Colonic mucosa (tissue), 4 donors: ENCODE data around the gene ATP8A1. TPM values are rescaled to one million over a fixed set of nuclear protein-coding genes. Genes with fewer than 3 reads are reported as not detected.

ENCODE experiments used
- DNase-seq: peaks from one replicate; pipeline ENCODE4 v3.0.0-alpha.2; 2020
- H3K27ac ChIP-seq: fragments of 200-600 bp; one replicate; pipeline ENCODE4 v1.8.0; 2021
- H3K27me3 ChIP-seq: fragments of 200-600 bp; one replicate; pipeline ENCODE4 v1.8.0; 2021
- H3K36me3 ChIP-seq: fragments of 200-600 bp; one replicate; pipeline ENCODE4 v1.8.0; 2021
- H3K4me1 ChIP-seq: fragments of 200-600 bp; one replicate; pipeline ENCODE4 v1.8.0; 2021; ENCODE audit warnings: mild to moderate bottlenecking
- H3K4me3 ChIP-seq: fragments of 200-600 bp; one replicate; pipeline ENCODE4 v1.8.0; 2021
- H3K9ac ChIP-seq, 2 donors: one replicate each; pipeline ENCODE4 v1.7.0; 2013; ENCODE audit warnings: control low read depth in 2 of 2, low read depth in 2 of 2, low read length in 2 of 2
- H3K9me3 ChIP-seq: fragments of 200-600 bp; one replicate; pipeline ENCODE4 v1.8.0; 2021
- intact Hi-C: fragments of 100-400 bp; cut with DNase I; formaldehyde crosslinking; loops from one replicate; pipeline ENCODE4 v1.14.1; 2022
- total RNA-seq, 2 donors: library from RNA; stranded (reverse); fragmentation: NEBNext Ultra II Directional in 1 of 2; extraction: Animal tissue kit (Norgen Biotek cat#: 25700) in 1 of 2; gene quantifications; one replicate each; pipeline ENCODE4 v1.2.1, GENCODE V29; 2021
- TF ChIP-seq, protein P1 (sequence below): fragments of 200-600 bp; IDR thresholded peaks from one replicate; pipeline ENCODE4 v1.8.0; 2022; ENCODE audit warnings: antibody characterized with exemption, mild to moderate bottlenecking
- donor health status: healthy.
- donor health status: DM: no; HTN: no; CAD: no.
- donor health status: DM: no; HTN: no; CAD: no.

Gene ATP8A1
- total RNA-seq, 2 donors from 2014 or later = 19.1 to 34.0 TPM

GRCh38 chr4:42412251-42412650 is 244.7 kb downstream of the ATP8A1 start:
- DNase-seq = no peak
- intact Hi-C loops = no loop called here
- Histone ChIP-seq H3K36me3 (no peaks in the 10 kb centered on the region), H3K27me3 (no peaks in the 10 kb centered on the region), H3K4me1 (no peaks in the 10 kb centered on the region), H3K9me3 (no peaks in the 10 kb centered on the region), H3K9ac (no peak overlapping the region), H3K27ac (no peak overlapping the region), H3K4me3 (no peak overlapping the region)
- TF ChIP-seq, protein P1, sequence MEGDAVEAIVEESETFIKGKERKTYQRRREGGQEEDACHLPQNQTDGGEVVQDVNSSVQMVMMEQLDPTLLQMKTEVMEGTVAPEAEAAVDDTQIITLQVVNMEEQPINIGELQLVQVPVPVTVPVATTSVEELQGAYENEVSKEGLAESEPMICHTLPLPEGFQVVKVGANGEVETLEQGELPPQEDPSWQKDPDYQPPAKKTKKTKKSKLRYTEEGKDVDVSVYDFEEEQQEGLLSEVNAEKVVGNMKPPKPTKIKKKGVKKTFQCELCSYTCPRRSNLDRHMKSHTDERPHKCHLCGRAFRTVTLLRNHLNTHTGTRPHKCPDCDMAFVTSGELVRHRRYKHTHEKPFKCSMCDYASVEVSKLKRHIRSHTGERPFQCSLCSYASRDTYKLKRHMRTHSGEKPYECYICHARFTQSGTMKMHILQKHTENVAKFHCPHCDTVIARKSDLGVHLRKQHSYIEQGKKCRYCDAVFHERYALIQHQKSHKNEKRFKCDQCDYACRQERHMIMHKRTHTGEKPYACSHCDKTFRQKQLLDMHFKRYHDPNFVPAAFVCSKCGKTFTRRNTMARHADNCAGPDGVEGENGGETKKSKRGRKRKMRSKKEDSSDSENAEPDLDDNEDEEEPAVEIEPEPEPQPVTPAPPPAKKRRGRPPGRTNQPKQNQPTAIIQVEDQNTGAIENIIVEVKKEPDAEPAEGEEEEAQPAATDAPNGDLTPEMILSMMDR = no peak

DNA sequence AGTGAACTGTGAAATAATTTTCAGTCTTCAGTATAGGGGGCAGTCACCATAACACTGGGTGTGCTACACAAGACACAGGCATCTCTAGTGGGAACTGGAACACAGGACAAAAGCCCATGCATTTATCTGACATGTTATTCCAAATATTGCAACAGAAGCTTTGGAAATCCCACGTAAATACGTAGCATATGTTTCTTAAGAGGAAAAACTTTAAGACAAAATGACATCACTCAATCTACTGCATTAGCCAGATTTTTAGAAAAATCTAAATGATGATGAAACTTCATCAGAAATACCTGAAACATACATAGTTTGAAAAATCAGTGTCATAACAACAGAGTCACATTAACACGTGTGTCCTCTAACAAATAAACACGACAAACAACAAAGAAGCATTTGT is 245.1 kb downstream of the ATP8A1 start:
- DNase-seq = no peak
- H3K27ac ChIP-seq = no peak overlapping the region
- H3K4me3 ChIP-seq = no peak overlapping the region
- TF ChIP-seq, protein P1 = no peak
- no peaks in the 10 kb centered on the region for H3K27me3 ChIP-seq
- intact Hi-C loops = no loop called here
- no peak overlapping the region for H3K9ac ChIP-seq
- H3K4me1 ChIP-seq = no peaks in the 10 kb centered on the region
- no peaks in the 10 kb centered on the region for H3K9me3 ChIP-seq
- no peaks in the 10 kb centered on the region for H3K36me3 ChIP-seq

- no peak overlapping the region for H3K27ac ChIP-seq
- H3K9ac ChIP-seq = no peak overlapping the region
- no peak for DNase-seq
- H3K27me3 ChIP-seq = no peaks in the 10 kb centered on the region
- intact Hi-C loops = no loop called here
- no peak overlapping the region for H3K4me3 ChIP-seq
- TF ChIP-seq, protein P1 = no peak
- no peaks in the 10 kb centered on the region for H3K9me3 ChIP-seq
- H3K36me3 ChIP-seq = no peaks in the 10 kb centered on the region
- H3K4me1 ChIP-seq = no peaks in the 10 kb centered on the region
Measured at GRCh38 chr4:42410446-42410845, 246.5 kb downstream of the ATP8A1 start.

DNA sequence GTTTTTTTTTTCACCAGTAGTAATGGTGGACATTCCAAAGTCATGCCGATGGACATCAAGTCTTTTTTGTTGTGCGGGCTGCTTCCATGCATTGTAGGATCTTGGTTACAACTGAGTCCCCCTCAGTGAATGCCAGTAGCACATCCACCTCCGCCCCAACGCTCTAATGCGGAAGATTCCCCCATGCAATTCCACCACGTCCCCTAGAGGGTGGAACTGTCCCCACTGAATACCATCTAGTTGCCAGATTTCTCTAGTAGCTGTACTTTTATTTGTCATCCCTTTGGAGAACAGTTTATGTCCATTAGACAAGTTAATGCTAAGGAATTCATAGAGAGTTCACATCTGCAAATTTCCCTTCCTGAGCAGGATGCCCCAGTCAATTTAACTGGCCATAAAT is 252.9 kb downstream of the ATP8A1 start:
- intact Hi-C loops = loop anchor here (10.0 kb wide), 1 partner anchor 111 kb away; no protein-coding TSS in a partner anchor
- Histone ChIP-seq H3K27ac (no peak overlapping the region), H3K36me3 (no peaks in the 10 kb centered on the region)

GRCh38 chr4:42401171-42401570 is 255.7 kb downstream of the ATP8A1 start:
- H3K9me3 ChIP-seq = no peaks in the 10 kb centered on the region
- TF ChIP-seq, protein P1 = no peak
- intact Hi-C loops = loop anchor here (10.0 kb wide), 1 partner anchor 114 kb away; no protein-coding TSS in a partner anchor
- H3K36me3 ChIP-seq = no peaks in the 10 kb centered on the region
- H3K4me3 ChIP-seq = no peak overlapping the region
- DNase-seq = no peak
- peaks cover 44% of the 10 kb centered on the region for H3K27me3 ChIP-seq
- H3K9ac ChIP-seq = no peak overlapping the region
- peaks cover 13% of the 10 kb centered on the region for H3K4me1 ChIP-seq
- H3K27ac ChIP-seq = no peak overlapping the region

More for the DNA sequence above, 252.9 kb downstream of the ATP8A1 start:
- Histone ChIP-seq H3K9me3 (no peaks in the 10 kb centered on the region), H3K27me3 (peaks cover 16% of the 10 kb centered on the region), H3K4me1 (no peaks in the 10 kb centered on the region), H3K4me3 (no peak overlapping the region), H3K9ac (no peak overlapping the region)
- no peak for DNase-seq
- TF ChIP-seq, protein P1 = no peak
